H1 (cell line): ENCODE results near the gene MYO1D.

Source experiments
- CTCF ChIP-seq, 3 experiments: IDR thresholded peaks; 1 replicate in 2 of 3; 2 replicates in 1 of 3; pipeline versions ENCODE4 v1.5.1 to v1.6.1; 2011; ENCODE audit warnings: low read length in 3 of 3, mild to moderate bottlenecking in 3 of 3, inconsistent platforms in 2 of 3, low read depth in 1 of 3, moderate library complexity in 1 of 3; ENCODE audit not compliant: insufficient read depth in 1 of 3; ENCODE audit errors: control extremely low read depth in 1 of 3
- POLR2A ChIP-seq, 2 experiments: IDR thresholded peaks; 1 replicate in 1 of 2; 2 replicates in 1 of 2; pipeline ENCODE4 v1.6.1; 2011; ENCODE audit warnings: low read depth in 2 of 2, low read length in 2 of 2, mild to moderate bottlenecking in 2 of 2; ENCODE audit errors: control extremely low read depth in 1 of 2
- SRF ChIP-seq: IDR thresholded peaks from 2 replicates; pipeline ENCODE4 v1.6.1; 2011; ENCODE audit warnings: mild to moderate bottlenecking, low read depth, low read length, moderate library complexity
- TAF1 ChIP-seq: IDR thresholded peaks from 2 replicates; pipeline ENCODE4 v1.6.1; 2011; ENCODE audit warnings: mild to moderate bottlenecking, low read depth, low read length
- YY1 ChIP-seq: IDR thresholded peaks from 2 replicates; pipeline ENCODE4 v1.6.1; 2011; ENCODE audit warnings: low read depth, mild to moderate bottlenecking, low read length

GRCh38 chr17:32601866-32602265 is 275.1 kb downstream of the MYO1D start:
- TF ChIP-seq POLR2A (IDR thresholded peaks at IDR 0.05; ENCODE audit: control extremely low read depth in 1 of 2, low read depth in 2 of 2, low read length in 2 of 2) (no peak), TAF1 (no peak), SRF (no peak), CTCF (IDR thresholded peaks at IDR 0.05; ENCODE audit: control extremely low read depth in 1 of 3, insufficient read depth in 1 of 3, low read depth in 1 of 3, low read length in 3 of 3) (no peak), YY1 (no peak)
